Measurements from ENCODE around the gene P2RX3. TPM values are rescaled to one million over a fixed set of nuclear protein-coding genes. Genes with fewer than 3 reads are reported as not detected.

P2RX3 gene
- total and polyA plus RNA-seq, 2 donors, result 0.02 to 0.76 TPM

DNA sequence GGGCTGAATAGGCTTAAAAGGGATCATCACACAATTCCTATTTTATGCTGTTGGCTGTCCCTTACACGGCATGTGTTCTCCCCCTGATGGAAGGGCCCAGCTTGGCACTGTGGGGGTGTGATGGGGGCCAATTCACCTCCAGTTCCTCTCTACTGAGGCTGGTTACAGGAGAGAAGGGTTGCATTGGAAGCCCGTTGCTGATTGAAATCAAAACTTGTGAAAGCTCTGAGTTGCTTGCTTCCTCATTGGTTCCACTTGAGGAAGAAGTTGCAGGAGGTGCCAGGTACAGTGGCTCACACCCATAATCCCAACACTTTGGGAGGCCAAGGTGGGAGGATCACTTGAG is 65.6 kb downstream of the P2RX3 start:
- Histone ChIP-seq H3K36me3 (ENCODE audit: control insufficient read depth in 2 of 2, insufficient read depth in 2 of 2, low read length in 1 of 2) (peaks cover 28 to 34% of the 10 kb centered on the region in 2 donors), H3K27ac (ENCODE audit: low read depth in 1 of 2, low read length in 1 of 2) (no peak overlapping the region), H3K27me3 (ENCODE audit: control insufficient read depth in 2 of 2, insufficient read depth in 1 of 2, low read length in 1 of 2) (no peaks in the 10 kb centered on the region), H3K4me3 (ENCODE audit: low read length in 2 of 2) (no peak overlapping the region), H3K9me3 (ENCODE audit: control insufficient read depth in 2 of 2, insufficient read depth in 1 of 2, low read length in 1 of 2) (no peaks in the 10 kb centered on the region), H3K4me1 (ENCODE audit: control insufficient read depth in 2 of 2, insufficient read depth in 2 of 2, low read length in 2 of 2) (no peaks in the 10 kb centered on the region)
- WGBS, result 96% methylated on average over 2 of the region's 2 CpGs
- no peak for DNase-seq (ENCODE audit: low read depth in 6 of 9, low spot score in 9 of 9)

DNA sequence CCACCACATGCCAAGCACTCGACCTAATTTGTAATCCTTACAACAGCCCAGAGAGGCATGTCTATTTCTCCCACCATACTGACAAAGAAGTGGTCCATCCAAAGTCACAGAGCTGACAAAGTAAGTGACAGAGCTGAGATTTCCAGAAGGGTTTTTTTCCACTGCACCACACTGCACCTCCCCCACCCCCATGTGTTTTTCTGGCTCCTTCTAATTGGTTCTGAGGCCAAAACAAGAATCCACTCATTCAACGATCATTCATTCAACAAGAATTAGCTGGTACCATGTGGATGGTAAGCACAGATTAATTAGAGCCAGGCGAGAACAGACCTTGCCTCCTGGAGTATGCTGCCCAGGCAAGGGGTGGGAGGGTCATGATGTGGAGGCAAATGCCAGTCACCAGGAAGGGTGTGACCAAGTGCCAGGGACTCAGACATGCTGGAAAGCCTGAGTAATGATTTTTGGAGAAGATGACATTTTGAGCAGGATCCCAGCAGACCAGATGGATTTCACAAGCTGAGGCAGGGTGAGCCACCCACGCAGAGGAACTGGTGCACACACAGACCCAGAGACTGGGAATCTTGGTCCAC is 67.2 kb downstream of the P2RX3 start:
- peaks cover 44 to 50% of the 10 kb centered on the region in 2 donors for H3K36me3 ChIP-seq (ENCODE audit: control insufficient read depth in 2 of 2, insufficient read depth in 2 of 2, low read length in 1 of 2)
- H3K27me3 ChIP-seq (ENCODE audit: control insufficient read depth in 2 of 2, insufficient read depth in 1 of 2, low read length in 1 of 2), result no peaks in the 10 kb centered on the region
- H3K4me1 ChIP-seq (ENCODE audit: control insufficient read depth in 2 of 2, insufficient read depth in 2 of 2, low read length in 2 of 2), result no peaks in the 10 kb centered on the region
- H3K9me3 ChIP-seq (ENCODE audit: control insufficient read depth in 2 of 2, insufficient read depth in 1 of 2, low read length in 1 of 2), result no peaks in the 10 kb centered on the region
- H3K4me3 ChIP-seq (ENCODE audit: low read length in 2 of 2), result no peak overlapping the region
- no peak for DNase-seq (ENCODE audit: low read depth in 6 of 9, low spot score in 9 of 9)
- WGBS, result 95% methylated on average over 4 of the region's 4 CpGs
- no peak overlapping the region for H3K27ac ChIP-seq (ENCODE audit: low read depth in 1 of 2, low read length in 1 of 2)

DNA sequence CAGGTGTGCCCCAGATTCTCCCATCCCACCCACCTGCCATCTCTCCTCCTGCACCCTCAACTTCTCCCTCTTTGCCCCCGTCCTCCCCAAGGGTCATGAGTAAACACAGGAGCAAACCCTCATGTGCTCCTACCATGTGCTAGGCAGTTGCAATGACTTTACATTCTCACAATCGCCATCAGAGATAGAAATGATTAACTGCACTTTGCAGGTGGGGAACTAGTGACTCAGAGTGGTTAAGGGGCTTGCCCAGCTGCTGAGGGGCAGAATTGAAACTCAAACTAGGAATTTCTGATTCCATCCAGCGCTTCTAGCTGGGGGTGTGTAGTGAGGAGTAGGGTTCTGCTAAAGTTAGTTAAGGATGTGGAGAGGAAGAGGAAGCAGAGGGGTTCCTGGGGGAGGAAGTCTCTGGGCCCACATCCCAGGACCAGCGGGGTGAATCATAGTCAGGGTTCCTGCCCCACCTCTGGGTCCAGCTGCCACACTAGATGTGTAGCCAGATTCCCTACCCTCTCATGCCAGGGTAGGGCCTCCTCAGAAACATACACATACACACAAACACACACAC is 68.3 kb downstream of the P2RX3 start:
- Histone ChIP-seq H3K4me3 (ENCODE audit: low read length in 2 of 2) (no peak overlapping the region), H3K9me3 (ENCODE audit: control insufficient read depth in 2 of 2, insufficient read depth in 1 of 2, low read length in 1 of 2) (no peaks in the 10 kb centered on the region), H3K27ac (ENCODE audit: low read depth in 1 of 2, low read length in 1 of 2) (no peak overlapping the region), H3K36me3 (ENCODE audit: control insufficient read depth in 2 of 2, insufficient read depth in 2 of 2, low read length in 1 of 2) (peaks cover 51 to 52% of the 10 kb centered on the region in 2 donors), H3K4me1 (ENCODE audit: control insufficient read depth in 2 of 2, insufficient read depth in 2 of 2, low read length in 2 of 2) (no peaks in the 10 kb centered on the region), H3K27me3 (ENCODE audit: control insufficient read depth in 2 of 2, insufficient read depth in 1 of 2, low read length in 1 of 2) (no peaks in the 10 kb centered on the region)
- peak in 1 of 9 donors; percentile 7 for DNase-seq (ENCODE audit: low read depth in 6 of 9, low spot score in 9 of 9)
- 47% methylated on average over 4 of the region's 4 CpGs for WGBS

DNA sequence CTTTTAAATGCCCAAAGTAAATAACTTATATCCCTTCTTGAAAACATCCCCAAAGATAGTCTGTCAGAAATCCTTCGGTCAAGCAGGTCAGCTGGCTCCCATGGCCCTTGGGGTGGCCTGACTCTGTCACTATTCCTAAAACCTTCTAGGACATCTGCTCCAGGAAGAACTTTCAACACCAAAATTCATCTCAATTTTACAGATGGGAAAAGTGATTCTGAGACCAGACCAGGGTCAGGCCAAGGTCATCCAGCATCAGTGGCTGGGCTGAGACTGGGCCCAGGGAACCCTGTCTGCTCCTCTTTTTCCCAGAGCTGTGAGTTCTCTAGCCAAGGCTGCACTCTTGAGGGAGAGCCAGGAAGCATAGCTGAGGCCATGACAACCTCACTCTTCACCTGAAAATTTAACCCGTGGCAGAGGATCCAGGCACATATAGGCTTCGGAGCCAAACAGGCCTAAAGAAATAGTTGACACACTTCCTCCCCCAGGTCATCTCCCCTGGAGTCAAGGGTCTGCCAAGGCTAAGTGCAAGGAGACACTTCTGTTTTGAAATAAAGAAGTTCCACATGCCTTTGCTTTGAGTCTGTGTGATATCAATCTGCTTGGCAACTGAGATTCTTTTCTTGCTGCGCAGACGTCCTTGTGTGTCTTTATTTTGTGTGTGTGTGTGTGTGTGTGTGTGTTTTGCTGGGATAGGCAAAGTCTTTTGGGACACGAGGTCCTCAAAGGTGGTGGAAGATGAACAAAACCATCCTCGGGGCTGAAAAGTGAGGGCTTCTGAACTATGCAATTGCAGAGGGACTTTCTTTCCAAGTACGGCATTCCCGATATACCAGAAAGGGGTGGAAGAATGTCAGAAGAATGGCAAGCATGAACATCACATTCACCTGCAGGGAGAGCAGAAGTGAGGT is 69.1 kb downstream of the P2RX3 start:
- Histone ChIP-seq H3K36me3 (ENCODE audit: control insufficient read depth in 2 of 2, insufficient read depth in 2 of 2, low read length in 1 of 2) (peaks cover 51 to 56% of the 10 kb centered on the region in 2 donors), H3K27ac (ENCODE audit: low read depth in 1 of 2, low read length in 1 of 2) (no peak overlapping the region), H3K4me1 (ENCODE audit: control insufficient read depth in 2 of 2, insufficient read depth in 2 of 2, low read length in 2 of 2) (no peaks in the 10 kb centered on the region), H3K4me3 (ENCODE audit: low read length in 2 of 2) (no peak overlapping the region), H3K27me3 (ENCODE audit: control insufficient read depth in 2 of 2, insufficient read depth in 1 of 2, low read length in 1 of 2) (no peaks in the 10 kb centered on the region), H3K9me3 (ENCODE audit: control insufficient read depth in 2 of 2, insufficient read depth in 1 of 2, low read length in 1 of 2) (no peaks in the 10 kb centered on the region)
- 95% methylated on average over 9 of the region's 9 CpGs for WGBS
- no peak for DNase-seq (ENCODE audit: low read depth in 6 of 9, low spot score in 9 of 9)

DNA sequence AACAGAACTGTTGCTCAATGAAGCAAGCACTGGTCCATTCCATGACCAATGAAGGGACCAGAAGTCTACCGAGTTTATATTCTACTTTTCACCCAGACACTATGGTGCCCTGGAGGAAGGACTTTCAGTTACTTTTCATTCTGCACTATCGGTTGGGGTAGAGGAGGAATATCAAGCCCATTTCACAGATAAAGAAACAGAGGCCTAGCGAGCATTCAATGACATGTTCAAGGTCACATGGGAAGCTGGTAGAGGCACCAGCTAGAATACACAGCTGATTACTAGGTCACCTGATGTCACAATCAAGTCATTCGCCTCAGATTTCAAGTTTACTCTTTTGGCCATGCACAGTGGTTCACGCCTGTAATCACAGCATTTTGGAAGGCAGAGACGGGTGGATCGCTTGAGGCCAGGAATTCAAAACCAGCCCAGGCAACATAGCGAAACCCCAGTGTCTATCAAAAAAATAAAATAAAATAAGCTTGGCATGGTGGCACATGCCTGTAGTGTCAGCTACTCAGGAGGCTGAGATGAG is 69.9 kb downstream of the P2RX3 start:
- Histone ChIP-seq H3K4me1 (ENCODE audit: control insufficient read depth in 2 of 2, insufficient read depth in 2 of 2, low read length in 2 of 2) (no peaks in the 10 kb centered on the region), H3K9me3 (ENCODE audit: control insufficient read depth in 2 of 2, insufficient read depth in 1 of 2, low read length in 1 of 2) (no peaks in the 10 kb centered on the region), H3K4me3 (ENCODE audit: low read length in 2 of 2) (no peak overlapping the region), H3K36me3 (ENCODE audit: control insufficient read depth in 2 of 2, insufficient read depth in 2 of 2, low read length in 1 of 2) (peaks cover 54 to 56% of the 10 kb centered on the region in 2 donors), H3K27me3 (ENCODE audit: control insufficient read depth in 2 of 2, insufficient read depth in 1 of 2, low read length in 1 of 2) (no peaks in the 10 kb centered on the region), H3K27ac (ENCODE audit: low read depth in 1 of 2, low read length in 1 of 2) (no peak overlapping the region)
- 97% methylated on average over 8 of the region's 8 CpGs for WGBS
- no peak for DNase-seq (ENCODE audit: low read depth in 6 of 9, low spot score in 9 of 9)

DNA sequence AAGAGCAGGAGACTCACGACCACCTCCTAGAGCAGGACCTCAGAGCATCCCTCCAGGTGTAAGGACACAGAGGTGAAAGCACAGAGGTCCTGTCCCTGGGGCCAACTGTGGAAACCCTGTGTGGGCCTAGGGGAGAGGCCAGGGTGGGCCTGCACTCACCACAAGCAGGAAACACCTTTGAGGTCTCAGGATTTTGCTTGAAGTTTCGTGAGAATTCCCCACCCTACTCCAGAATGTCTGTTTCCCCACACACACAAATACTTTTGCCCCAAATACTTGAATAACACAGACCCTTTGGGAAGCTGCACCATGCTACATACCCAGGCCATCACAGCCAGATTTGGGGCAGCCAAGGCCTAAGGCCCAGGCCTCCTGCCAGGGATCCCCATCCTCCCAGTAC is 70.6 kb downstream of the P2RX3 start:
- H3K27me3 ChIP-seq (ENCODE audit: control insufficient read depth in 2 of 2, insufficient read depth in 1 of 2, low read length in 1 of 2), result no peaks in the 10 kb centered on the region
- no peak overlapping the region for H3K27ac ChIP-seq (ENCODE audit: low read depth in 1 of 2, low read length in 1 of 2)
- DNase-seq (ENCODE audit: low read depth in 6 of 9, low spot score in 9 of 9), result no peak
- H3K4me1 ChIP-seq (ENCODE audit: control insufficient read depth in 2 of 2, insufficient read depth in 2 of 2, low read length in 2 of 2), result no peaks in the 10 kb centered on the region
- no peak overlapping the region for H3K4me3 ChIP-seq (ENCODE audit: low read length in 2 of 2)
- no peaks in the 10 kb centered on the region for H3K9me3 ChIP-seq (ENCODE audit: control insufficient read depth in 2 of 2, insufficient read depth in 1 of 2, low read length in 1 of 2)
- H3K36me3 ChIP-seq (ENCODE audit: control insufficient read depth in 2 of 2, insufficient read depth in 2 of 2, low read length in 1 of 2), result peaks cover 58 to 61% of the 10 kb centered on the region in 2 donors
- WGBS, result 36% methylated on average over 2 of the region's 2 CpGs

DNA sequence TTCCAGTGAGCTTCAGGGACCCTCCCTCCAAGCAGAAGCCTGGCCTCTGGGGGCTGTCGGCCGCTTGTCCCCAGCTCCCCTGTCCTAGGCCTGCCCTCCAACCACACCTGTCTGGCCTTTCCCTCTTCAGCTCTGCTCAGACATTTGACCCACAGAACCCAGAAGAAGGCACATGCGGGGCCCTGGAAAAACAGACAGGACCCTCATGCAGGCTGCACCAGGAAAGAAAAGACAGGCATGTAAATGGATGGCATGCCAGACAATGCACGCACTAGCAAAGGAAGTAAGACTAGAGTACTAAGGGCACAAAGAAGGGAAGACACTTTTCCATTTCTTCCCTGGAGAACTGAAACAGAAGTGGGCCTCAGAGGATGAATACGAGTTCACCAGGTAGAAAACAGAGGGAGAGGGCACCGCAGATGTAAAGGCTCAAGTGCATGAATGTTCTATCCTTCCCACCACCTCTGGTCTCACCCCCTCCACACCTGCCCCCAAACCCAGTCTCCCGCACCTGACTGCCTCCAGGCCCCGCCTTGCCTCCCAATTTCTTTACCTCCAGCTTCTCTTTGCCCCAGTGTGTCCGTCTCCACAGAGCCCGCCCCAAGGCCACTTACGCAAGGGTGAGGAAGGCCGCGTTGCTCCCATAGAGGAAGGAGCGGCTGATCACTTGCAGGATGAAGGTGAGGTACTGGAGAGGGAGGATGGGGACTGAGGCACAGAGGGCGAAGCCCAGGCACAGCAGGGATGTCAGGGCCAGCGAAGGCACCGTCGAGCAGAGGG is 71.4 kb downstream of the P2RX3 start:
- no peak overlapping the region for H3K4me3 ChIP-seq (ENCODE audit: low read length in 2 of 2)
- H3K9me3 ChIP-seq (ENCODE audit: control insufficient read depth in 2 of 2, insufficient read depth in 1 of 2, low read length in 1 of 2), result no peaks in the 10 kb centered on the region
- 98% methylated on average over 18 of the region's 18 CpGs for WGBS
- H3K4me1 ChIP-seq (ENCODE audit: control insufficient read depth in 2 of 2, insufficient read depth in 2 of 2, low read length in 2 of 2), result no peaks in the 10 kb centered on the region
- H3K27me3 ChIP-seq (ENCODE audit: control insufficient read depth in 2 of 2, insufficient read depth in 1 of 2, low read length in 1 of 2), result no peaks in the 10 kb centered on the region
- peaks cover 66 to 68% of the 10 kb centered on the region in 2 donors for H3K36me3 ChIP-seq (ENCODE audit: control insufficient read depth in 2 of 2, insufficient read depth in 2 of 2, low read length in 1 of 2)
- H3K27ac ChIP-seq (ENCODE audit: low read depth in 1 of 2, low read length in 1 of 2), result no peak overlapping the region
- no peak for DNase-seq (ENCODE audit: low read depth in 6 of 9, low spot score in 9 of 9)

DNA sequence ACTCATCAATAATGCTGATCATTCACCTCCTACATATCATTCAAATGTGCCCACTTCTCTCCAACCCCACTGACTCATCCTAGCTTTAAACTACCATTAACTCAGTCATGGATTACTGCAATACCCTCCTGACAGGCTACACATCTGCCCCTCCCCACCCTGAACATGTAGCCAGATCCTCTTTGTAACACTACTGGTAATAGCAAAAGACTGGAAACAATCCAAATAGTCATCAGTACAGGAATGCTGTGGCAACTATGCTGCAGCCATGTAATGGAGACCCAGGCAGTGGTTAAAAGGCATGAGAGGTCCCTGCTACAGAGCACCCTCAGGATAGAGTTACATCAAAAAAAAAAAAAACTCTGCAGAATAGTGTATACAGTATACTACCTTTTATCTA is 72.1 kb downstream of the P2RX3 start:
- no peak for DNase-seq (ENCODE audit: low read depth in 6 of 9, low spot score in 9 of 9)
- Histone ChIP-seq H3K4me3 (ENCODE audit: low read length in 2 of 2) (no peak overlapping the region), H3K36me3 (ENCODE audit: control insufficient read depth in 2 of 2, insufficient read depth in 2 of 2, low read length in 1 of 2) (peaks cover 71 to 74% of the 10 kb centered on the region in 2 donors), H3K4me1 (ENCODE audit: control insufficient read depth in 2 of 2, insufficient read depth in 2 of 2, low read length in 2 of 2) (no peaks in the 10 kb centered on the region), H3K27ac (ENCODE audit: low read depth in 1 of 2, low read length in 1 of 2) (no peak overlapping the region), H3K9me3 (ENCODE audit: control insufficient read depth in 2 of 2, insufficient read depth in 1 of 2, low read length in 1 of 2) (no peaks in the 10 kb centered on the region), H3K27me3 (ENCODE audit: control insufficient read depth in 2 of 2, insufficient read depth in 1 of 2, low read length in 1 of 2) (no peaks in the 10 kb centered on the region)
